ENCODE measurements around the gene NCAPH2.

Gene NCAPH2

DNA sequence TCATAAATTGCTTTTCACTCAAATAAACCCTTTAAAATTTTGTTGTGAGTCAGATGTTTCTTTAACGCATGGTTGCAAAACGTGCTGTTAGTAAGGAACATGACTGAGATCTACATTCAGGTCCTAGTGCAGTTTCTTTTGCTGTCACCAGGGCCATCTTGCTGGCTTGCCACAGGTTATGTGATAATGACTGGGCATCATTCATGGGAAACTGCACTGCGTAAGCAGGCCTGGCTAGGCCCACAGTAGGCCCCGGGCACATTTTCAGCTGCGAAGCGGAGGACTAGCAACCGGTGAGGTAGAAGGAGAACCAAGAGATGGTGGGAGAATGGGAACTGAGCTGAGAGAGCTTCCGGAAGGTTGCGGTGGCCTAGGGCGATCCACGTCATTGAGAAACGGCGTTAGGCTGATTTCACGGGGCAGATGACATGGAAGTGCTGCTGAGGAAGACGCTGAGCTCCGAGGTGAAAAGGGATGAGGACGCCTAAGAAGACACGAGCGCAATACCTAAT lies 34.4 kb downstream of the NCAPH2 start:
- no peak overlapping the region for H3K4me3 ChIP-seq (ENCODE audit: low read depth, low read length)
- DNase-seq (ENCODE audit: low read depth), result no peak

GRCh38 chr22:50544078-50544745 lies 36.2 kb downstream of the NCAPH2 start:
- H3K4me3 ChIP-seq (ENCODE audit: low read depth, low read length), result peak overlapping the region; percentile 27
- no peak for DNase-seq (ENCODE audit: low read depth)

DNA sequence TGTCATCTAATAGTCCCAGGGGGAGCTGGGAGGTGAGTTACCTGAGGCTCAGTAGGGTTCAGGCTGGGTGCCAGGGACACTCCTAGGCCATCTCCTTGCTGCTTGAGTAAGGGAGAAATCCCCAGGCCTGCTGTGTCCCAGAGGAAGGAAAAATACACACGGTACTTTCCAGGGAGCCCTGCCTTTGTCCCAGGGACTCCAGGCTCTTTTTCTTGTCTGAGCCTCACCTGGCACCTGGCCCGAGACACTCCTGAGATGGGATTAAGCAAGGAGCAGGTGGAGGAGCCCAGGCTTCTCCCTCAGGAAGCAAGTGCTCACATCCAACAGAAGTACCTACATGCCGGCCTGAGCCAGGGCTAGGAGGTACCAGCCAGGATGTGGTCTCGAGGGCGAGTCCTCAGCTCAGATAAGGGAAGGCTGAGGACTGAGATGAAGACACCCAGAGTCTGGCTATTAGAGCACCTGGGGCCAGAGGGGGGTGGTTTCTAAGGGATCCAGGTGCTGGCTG lies 36.8 kb downstream of the NCAPH2 start:
- no peak for DNase-seq (ENCODE audit: low read depth)

DNA sequence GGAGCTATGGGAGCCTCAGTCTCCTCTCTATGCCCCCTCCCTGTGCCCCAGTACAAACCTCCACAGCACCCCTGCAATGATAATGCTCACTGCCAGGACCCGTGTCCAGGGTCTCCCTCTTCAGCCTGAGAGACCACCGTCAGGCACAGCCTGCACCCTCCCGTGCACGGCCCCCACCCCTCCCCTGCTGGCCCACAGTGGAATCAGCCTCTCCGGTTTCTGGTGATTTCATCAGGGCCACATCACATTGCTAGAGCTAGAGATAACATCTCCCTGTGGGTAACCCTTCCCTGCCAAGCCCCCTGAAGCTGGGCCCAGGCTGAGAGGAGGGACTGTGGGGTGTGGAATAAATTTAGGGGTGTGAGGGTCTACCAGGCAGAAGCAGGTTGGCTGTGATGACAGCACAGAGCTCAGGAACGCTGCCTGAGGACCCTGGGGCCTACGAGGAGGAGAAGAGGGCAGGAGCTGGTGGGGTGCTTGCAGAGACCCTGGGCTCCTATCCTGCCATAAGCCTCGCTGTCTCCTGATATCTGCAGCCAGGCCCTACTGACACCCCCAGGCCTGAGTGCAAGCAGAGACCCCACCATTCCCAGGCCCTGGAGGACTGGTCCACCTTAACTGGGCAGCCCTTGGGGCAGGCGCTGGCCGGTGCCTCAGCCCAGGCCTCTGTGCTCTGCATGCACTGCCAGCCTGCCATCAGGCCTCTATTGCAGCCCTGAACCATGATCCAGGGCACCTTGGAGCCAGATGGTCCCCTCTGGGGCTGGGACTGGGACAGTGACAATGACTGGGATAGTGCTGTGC lies 37.7 kb downstream of the NCAPH2 start, which contains the start of gene KLHDC7B:
TSS of gene KLHDC7B (plus strand) at position 378 of the 804 bp plus-strand sequence. CDS start at position 723, 345 bp downstream.
- no peak within 1 kb of the TSS for H3K4me3 ChIP-seq (ENCODE audit: low read depth, low read length)
- DNase-seq (ENCODE audit: low read depth), result no peak

More for the DNA sequence above, 36.8 kb downstream of the NCAPH2 start:
- H3K4me3 ChIP-seq (ENCODE audit: low read depth, low read length), result no peak overlapping the region

DNA sequence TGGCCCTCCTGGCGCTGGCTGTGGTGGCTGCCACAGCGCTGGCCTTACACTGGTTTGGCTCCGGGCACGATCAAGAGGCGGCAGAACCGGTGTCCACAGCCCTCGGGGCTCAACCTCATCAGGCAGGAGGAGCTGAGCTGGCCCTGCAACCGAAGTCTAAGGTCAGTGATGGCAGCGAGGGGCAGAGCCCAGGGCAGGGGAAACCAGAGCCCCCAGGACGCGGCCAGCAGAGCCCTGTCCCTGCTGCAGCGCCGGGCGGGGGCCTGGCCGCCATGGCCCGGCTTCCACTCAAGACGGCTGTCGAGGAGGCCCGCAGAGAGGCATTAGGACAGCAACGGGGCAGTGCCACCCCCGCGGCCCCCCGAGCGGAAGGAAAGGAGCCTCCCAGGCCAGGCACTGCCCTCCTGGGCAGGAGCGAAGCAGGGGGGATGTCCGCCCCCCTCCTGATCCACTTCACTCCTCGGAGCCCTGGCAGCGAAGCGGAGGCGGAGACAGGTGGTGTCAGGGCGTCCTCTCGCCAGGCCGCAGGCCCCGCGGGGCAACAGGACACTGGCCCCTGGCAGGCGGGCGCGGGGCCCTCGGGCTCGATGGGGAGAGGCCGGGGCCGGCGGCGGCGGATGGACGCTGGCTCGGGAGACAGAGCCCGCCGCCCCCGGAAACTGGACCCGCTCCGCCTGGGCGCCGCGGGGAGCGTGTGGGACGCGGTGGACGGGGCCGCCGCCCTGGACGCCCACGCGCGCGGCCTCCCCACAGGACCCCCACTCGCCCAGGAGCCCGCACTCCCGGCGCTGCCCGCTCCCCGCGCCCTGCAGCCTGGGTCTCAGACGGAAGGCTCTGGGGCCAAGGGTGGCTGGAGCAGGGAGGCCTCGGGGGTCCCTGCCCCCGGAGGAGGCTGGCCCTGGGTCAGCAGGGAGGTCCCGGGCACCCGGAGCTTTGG lies 38.6 kb downstream of the NCAPH2 start:
- H3K4me3 ChIP-seq (ENCODE audit: low read depth, low read length), result no peak overlapping the region
- no peak for DNase-seq (ENCODE audit: low read depth)

DNA sequence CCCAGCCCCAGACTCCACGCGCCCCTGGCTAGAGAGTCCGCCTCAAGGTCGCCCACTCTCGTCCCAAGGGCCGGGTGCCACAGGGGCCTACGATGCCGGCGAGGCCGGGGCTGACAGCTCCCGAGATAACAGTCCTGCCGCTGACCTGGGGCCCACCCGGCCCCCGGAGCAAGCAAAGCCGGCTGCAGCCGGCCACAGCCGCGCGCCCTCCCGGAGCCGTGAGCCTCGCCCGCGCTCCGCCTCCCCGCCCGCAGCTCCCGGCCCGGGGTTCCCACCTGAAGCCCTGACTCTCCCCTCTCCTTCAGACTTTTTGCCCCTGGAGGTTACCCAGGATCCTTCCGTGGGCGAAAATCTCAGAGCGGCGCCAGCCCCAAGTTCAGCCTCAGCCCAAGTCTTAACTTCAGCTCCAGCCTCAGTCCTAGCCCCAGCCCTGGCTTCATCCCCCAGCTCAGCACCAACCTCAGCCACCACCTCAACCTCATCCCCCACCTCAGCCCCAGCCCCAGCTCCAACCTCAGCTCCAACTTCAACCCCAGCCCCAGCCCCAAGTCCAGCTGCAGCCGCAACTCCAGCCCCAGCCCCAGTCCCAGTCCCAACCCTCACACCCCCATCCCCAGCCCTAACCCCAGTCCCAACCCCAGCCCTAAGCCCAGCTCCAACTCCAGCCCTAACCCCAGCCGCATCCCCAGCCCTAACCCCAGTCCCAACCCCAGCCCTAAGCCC lies 39.4 kb downstream of the NCAPH2 start:
- no peak for DNase-seq (ENCODE audit: low read depth)
- H3K4me3 ChIP-seq (ENCODE audit: low read depth, low read length), result no peak overlapping the region

DNA sequence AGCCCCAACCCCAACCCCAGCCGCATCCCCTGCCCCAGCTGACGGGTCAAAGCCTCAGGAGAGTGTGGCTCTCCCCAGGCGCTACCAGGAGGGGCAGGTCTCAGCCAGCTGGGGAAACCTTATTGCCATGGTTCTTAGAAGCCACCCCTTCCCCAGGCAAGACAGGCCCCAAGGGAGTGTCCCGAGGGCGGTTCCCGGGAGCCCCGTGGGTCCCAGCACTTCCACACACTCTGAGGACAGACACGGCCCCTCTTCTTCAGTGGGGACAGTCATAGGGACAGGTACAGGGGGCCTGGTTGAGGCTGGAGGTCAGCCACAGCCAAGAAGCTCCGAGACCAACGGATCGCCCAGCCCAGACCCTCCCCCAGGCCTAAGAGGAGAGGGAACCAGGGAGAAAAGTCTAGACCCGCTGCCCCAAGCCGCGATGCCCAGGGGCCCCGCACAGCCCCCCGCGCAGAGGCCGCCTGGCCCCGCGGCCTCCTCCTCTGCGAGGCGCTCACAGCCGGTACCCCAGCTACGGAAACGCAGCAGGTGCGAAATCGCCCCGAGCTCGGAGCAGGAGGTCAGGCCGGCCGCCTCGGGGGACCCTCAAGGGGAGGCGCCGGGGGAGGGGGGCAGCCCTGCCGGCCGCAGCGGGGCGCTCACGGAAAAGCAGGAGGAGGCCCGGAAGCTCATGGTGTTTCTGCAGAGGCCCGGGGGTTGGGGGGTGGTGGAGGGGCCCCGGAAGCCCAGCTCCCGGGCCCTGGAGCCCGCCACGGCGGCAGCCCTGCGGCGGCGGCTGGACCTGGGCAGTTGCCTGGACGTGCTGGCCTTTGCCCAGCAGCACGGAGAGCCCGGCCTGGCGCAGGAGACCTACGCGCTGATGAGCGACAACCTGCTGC lies 40.3 kb downstream of the NCAPH2 start:
- DNase-seq (ENCODE audit: low read depth), result no peak
- H3K4me3 ChIP-seq (ENCODE audit: low read depth, low read length), result peak overlapping the region; percentile 7

DNA sequence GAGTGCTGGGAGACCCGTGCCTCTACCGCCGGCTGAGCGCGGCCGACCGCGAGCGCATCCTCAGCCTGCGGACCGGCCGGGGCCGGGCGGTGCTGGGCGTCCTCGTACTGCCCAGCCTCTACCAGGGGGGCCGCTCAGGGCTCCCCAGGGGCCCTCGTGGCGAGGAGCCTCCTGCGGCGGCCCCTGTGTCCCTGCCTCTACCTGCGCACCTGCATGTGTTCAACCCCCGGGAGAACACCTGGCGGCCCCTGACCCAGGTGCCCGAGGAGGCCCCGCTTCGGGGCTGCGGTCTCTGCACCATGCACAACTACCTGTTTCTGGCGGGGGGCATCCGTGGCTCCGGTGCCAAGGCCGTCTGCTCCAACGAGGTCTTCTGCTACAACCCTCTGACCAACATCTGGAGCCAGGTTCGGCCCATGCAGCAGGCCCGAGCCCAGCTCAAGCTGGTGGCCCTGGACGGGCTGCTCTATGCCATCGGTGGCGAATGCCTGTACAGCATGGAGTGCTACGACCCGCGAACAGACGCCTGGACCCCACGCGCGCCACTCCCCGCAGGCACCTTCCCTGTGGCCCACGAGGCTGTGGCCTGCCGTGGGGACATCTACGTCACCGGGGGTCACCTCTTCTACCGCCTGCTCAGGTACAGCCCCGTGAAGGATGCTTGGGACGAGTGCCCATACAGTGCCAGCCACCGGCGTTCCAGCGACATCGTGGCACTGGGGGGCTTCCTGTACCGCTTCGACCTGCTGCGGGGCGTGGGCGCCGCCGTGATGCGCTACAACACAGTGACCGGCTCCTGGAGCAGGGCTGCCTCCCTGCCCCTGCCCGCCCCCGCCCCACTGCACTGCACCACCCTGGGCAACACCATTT lies 41.1 kb downstream of the NCAPH2 start:
- no peak overlapping the region for H3K4me3 ChIP-seq (ENCODE audit: low read depth, low read length)
- no peak for DNase-seq (ENCODE audit: low read depth)

- no peak overlapping the region for H3K4me3 ChIP-seq (ENCODE audit: low read depth, low read length)
- DNase-seq (ENCODE audit: low read depth), result no peak
Measured at GRCh38 chr22:50550395-50550794, 42.4 kb downstream of the NCAPH2 start.

DNA sequence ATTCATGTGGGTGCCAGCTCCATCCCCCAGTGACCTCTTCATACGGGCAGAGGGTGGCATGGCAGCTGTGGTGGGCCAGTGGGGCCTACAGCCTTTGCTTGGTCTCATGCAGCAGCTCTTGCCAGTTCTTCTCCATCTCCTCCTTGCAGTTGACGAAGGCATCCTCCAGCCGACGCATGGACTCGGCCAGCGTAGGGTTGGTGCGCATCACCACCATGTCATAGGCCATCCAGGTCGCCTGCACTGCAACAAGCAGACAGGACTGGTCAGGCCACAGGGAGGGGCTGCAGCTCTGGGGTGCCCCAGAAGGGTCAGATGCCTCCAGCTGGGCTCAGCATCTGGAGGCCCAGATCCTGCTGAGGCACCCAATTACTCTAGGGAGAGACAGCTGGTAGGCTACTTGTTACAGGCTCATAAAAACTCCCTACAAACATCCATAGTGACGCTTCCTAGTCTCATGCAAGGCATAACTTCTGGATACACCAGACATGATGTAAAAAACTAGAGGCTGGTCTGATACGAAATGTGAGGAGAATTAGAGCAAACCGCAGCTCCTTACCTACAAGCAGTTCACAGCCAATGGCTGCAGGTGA lies 43.2 kb downstream of the NCAPH2 start:
- no peak overlapping the region for H3K4me3 ChIP-seq (ENCODE audit: low read depth, low read length)
- no peak for DNase-seq (ENCODE audit: low read depth)

DNA sequence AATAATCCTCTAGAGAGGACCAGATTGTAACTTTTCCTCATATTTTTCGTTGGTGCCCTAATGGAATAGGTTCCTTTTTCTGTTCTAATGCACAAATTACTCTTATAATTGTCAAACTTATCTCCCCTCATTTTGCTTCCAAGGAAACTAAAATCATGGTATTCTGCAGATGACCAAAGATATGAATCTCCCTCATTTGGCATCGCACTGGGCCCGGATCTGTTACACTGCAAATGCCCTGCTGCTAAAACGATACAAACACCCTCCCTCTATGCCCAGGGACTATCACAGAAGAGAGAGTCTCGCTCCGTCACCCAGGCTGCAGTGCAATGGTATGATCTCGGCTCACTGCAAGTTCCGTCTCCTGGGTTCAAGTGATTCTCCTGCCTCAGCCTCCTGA lies 45.3 kb downstream of the NCAPH2 start:
- no peak overlapping the region for H3K4me3 ChIP-seq (ENCODE audit: low read depth, low read length)
- DNase-seq (ENCODE audit: low read depth), result no peak

DNA sequence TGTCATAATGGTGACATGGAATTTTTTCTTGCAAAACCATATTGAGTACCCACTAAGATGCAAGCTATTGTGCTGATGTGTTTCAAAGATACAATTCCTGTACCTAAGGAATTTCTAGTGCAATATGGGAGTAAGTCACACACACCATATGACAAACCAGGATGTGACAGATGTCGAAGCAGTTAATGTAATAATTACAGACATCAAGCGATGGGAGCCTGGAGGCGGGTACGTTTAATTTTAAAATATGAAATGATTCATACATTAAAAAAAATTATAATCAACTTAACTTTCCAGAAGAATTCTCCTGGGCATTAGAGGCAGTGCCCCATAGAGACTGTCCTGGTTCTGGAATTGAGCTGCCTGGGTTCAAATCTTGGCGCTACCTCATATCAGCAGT lies 48.7 kb downstream of the NCAPH2 start:
- no peak for DNase-seq (ENCODE audit: low read depth)
- no peak overlapping the region for H3K4me3 ChIP-seq (ENCODE audit: low read depth, low read length)

GRCh38 chr22:50560034-50560433 lies 52.0 kb downstream of the NCAPH2 start:
- DNase-seq (ENCODE audit: low read depth), result no peak

DNA sequence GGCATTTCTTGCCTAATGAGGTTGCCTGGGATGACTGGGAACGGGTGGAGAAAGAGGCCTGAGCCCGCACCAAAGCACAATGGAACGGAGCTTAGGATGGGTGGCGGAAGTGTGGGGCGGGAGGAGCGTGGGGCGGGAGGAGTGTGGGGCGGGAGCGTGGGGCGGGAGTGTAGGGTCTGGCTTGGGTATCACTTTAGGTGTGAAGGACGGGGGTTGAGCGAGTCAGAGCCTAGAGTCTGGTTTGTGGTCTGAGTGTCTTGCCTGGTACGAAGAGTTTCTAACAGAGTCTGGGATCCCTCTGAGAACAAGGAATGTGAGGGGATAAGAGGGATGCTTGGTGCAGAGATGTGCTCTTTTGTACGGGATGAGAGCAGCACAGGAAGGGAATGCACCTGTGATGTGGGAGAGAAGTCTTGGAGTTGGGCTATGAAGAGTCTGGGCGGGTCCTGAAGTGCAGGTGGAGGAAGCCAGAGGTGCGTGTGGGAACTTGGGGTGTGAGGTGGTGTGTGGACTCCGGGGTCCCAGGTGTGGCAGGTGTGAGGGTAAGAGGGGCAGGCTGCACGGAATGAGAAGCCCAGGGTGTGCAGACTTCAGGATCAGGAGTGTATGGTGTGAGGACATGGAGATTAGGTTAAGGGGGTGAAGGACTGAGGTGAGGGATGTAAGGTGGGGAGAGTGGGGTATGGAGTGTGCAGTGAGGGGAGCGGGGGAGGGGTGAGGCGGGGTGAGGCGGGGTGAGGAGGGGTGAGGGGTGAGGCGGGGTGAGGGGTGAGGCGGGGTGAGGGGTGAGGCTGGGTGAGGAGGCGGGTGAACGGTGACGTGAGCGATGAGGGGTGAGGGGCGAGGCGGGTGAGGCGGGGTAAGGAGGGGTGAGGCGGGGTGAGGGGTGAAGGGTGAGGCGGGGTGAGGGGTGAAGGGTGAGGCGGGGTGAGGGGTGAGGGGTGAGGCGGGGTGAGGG lies 53.7 kb downstream of the NCAPH2 start:
- no peak overlapping the region for H3K4me3 ChIP-seq (ENCODE audit: low read depth, low read length)
- no peak for DNase-seq (ENCODE audit: low read depth)

More at GRCh38 chr22:50560034-50560433, 52.0 kb downstream of the NCAPH2 start:
- no peak overlapping the region for H3K4me3 ChIP-seq (ENCODE audit: low read depth, low read length)

Measured in skeletal muscle cell (primary cell).